Measurements from ENCODE around the gene LNPEP. TPM values are rescaled to one million over a fixed set of nuclear protein-coding genes. Genes with fewer than 3 reads are reported as not detected.

LNPEP gene
- total and polyA plus RNA-seq, 12 donors = 5.4 to 87.4 (median 65.5) TPM

GRCh38 chr5:96946381-96946780 is 10.5 kb downstream of the LNPEP start:
- Histone ChIP-seq H3K4me1 (peaks cover 0 to 37% (median 14%) of the 10 kb centered on the region in 9 donors), H3K27ac (no peak overlapping the region), H3K36me3 (no peaks in the 10 kb centered on the region), H3K4me3 (no peak overlapping the region), H3K27me3 (no peaks in the 10 kb centered on the region), H3K9me3 (no peaks in the 10 kb centered on the region)
- 85 to 90% methylated on average over 3 of the region's 3 CpGs for WGBS, 2 donors
- no peak for TF ChIP-seq CTCF (IDR thresholded peaks at IDR 0.05)
- intact Hi-C loops (cut with DNase I) = no loop called here
- no peak for DNase-seq
- no peak for ATAC-seq

GRCh38 chr5:96952118-96952750 is 16.4 kb downstream of the LNPEP start:
- ATAC-seq (peak in 7 of 8 donors; percentile 65 to 91 (median 86)), DNase-seq (no peak)
- H3K36me3 ChIP-seq = no peaks in the 10 kb centered on the region
- H3K27ac ChIP-seq = peak overlapping the region; percentile 20 to 73 (median 60)
- no peaks in the 10 kb centered on the region for H3K9me3 ChIP-seq
- peaks cover 0 to 40% (median 28%) of the 10 kb centered on the region in 9 donors for H3K4me1 ChIP-seq
- no peak overlapping the region for H3K4me3 ChIP-seq
- H3K27me3 ChIP-seq = no peaks in the 10 kb centered on the region
- 55 to 60% methylated on average over 3 of the region's 3 CpGs for WGBS, 2 donors
- peak in 2 of 9 donors; percentile 26 to 28 for TF ChIP-seq CTCF (IDR thresholded peaks at IDR 0.05)
- intact Hi-C loops (cut with DNase I) = no loop called here

- H3K4me1 ChIP-seq = peaks cover 0 to 40% (median 28%) of the 10 kb centered on the region in 9 donors
- no peak overlapping the region for H3K4me3 ChIP-seq
- no peaks in the 10 kb centered on the region for H3K9me3 ChIP-seq
- ATAC-seq (peak in 5 of 8 donors; percentile 7 to 49 (median 20)), DNase-seq (no peak)
- WGBS, 2 donors = 72 to 77% methylated on average over 7 of the region's 7 CpGs
- peak overlapping the region; percentile 20 to 73 (median 60) for H3K27ac ChIP-seq
- H3K36me3 ChIP-seq = no peaks in the 10 kb centered on the region
- H3K27me3 ChIP-seq = no peaks in the 10 kb centered on the region
- intact Hi-C loops (cut with DNase I) = no loop called here
- no peak for TF ChIP-seq CTCF (IDR thresholded peaks at IDR 0.05)
These were observed 17.3 kb downstream of the LNPEP start for GRCh38 chr5:96952974-96953730.

GRCh38 chr5:96957254-96958049 is 21.6 kb downstream of the LNPEP start:
- intact Hi-C loops (cut with DNase I) = no loop called here
- 76 to 81% methylated on average over 4 of the region's 4 CpGs for WGBS, 2 donors

More at GRCh38 chr5:96957254-96958049, 21.6 kb downstream of the LNPEP start:
- Histone ChIP-seq H3K4me1 (peaks cover 0 to 68% (median 36%) of the 10 kb centered on the region in 9 donors), H3K36me3 (no peaks in the 10 kb centered on the region), H3K27me3 (no peaks in the 10 kb centered on the region), H3K9me3 (peaks cover 0 to 7% (median 0%) of the 10 kb centered on the region in 11 donors), H3K4me3 (no peak overlapping the region), H3K27ac (peak overlapping the region in 2 of 10 donors; percentile 1 to 5)
- no peak for TF ChIP-seq CTCF (IDR thresholded peaks at IDR 0.05)
- ATAC-seq (no peak), DNase-seq (no peak)
